AG10803 (cell line): ENCODE results near the gene TMEM132D.

ENCODE experiments used
- DNase-seq: peaks from one replicate; pipeline ENCODE4 v3.0.0; 2010; ENCODE audit warnings: low read depth
- H3K4me3 ChIP-seq: 2 replicates; pipeline ENCODE4 v1.5.1; 2011; ENCODE audit warnings: mild to moderate bottlenecking, low read length, control low read depth
- TF ChIP-seq, protein P1 (sequence below): conservative IDR thresholded peaks from 2 replicates; pipeline ENCODE4 v1.5.1; 2011; ENCODE audit warnings: mild to moderate bottlenecking, low read length, control low read depth, inconsistent platforms

Gene TMEM132D

GRCh38 chr12:129826273-129826672 is 77.6 kb downstream of the TMEM132D start:
- no peak for DNase-seq
- H3K4me3 ChIP-seq = no peak overlapping the region
- TF ChIP-seq, protein P1, sequence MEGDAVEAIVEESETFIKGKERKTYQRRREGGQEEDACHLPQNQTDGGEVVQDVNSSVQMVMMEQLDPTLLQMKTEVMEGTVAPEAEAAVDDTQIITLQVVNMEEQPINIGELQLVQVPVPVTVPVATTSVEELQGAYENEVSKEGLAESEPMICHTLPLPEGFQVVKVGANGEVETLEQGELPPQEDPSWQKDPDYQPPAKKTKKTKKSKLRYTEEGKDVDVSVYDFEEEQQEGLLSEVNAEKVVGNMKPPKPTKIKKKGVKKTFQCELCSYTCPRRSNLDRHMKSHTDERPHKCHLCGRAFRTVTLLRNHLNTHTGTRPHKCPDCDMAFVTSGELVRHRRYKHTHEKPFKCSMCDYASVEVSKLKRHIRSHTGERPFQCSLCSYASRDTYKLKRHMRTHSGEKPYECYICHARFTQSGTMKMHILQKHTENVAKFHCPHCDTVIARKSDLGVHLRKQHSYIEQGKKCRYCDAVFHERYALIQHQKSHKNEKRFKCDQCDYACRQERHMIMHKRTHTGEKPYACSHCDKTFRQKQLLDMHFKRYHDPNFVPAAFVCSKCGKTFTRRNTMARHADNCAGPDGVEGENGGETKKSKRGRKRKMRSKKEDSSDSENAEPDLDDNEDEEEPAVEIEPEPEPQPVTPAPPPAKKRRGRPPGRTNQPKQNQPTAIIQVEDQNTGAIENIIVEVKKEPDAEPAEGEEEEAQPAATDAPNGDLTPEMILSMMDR = no peak

DNA sequence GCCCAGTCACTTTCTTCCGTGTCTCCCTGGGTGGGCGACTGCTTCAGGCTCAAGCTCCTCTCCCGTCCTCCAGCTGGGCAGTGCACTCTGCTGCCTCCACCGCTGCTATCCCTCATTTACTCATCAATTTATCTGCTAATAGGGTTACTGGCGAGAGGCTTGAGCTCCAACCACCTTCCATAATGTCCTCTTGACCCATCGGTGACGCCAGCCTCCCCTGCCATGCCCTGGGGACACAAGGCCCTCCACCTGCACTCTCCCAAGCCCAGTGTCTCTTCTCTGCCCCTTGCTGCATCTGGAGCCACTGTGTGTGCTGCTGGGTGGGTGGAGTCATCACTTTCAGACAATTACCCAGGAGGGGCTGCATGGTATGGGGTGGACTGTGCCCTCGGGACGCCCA is 78.5 kb downstream of the TMEM132D start:
- DNase-seq = no peak
- TF ChIP-seq, protein P1 = no peak
- no peak overlapping the region for H3K4me3 ChIP-seq

DNA sequence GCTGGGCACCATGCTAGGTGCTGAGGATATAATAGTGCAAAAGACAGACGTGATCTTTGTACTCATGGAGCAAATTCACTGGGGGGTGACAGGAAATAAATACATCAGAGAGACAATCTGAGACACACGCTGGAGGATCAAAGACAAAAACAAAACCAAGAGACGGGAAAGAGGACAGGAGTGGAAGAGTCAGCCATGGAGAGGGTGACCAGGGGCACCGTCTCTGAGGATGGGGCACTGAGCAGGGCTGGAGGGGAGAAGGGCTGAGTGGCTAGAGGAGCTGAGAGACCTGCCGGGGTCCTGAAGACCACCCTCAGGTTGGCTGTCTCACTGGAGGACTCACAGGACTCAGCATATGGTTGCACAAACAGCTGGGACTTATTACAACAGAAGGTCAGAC is 81.9 kb downstream of the TMEM132D start:
- H3K4me3 ChIP-seq = no peak overlapping the region
- TF ChIP-seq, protein P1 = no peak
- no peak for DNase-seq

DNA sequence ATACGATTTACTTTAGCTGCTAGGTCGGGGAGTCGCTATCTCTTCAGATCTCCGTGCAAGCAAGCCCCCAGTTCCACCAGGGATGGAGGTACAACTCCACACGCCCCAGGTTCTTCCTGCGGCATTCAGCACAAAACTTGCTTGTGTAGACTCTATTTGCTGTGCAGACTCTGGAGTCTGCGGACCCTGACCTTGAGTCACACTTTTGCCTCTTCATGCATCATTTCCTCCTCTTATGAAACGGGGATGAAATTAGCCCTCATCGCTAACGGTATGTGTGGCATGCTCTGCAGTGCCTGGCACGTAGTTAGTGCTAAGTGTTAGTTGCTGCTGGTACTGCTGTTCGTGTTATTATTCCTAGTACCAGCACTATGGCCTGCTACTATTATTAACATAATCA is 84.4 kb downstream of the TMEM132D start:
- no peak overlapping the region for H3K4me3 ChIP-seq
- TF ChIP-seq, protein P1 = no peak
- DNase-seq = no peak

GRCh38 chr12:129815846-129816245 is 88.0 kb downstream of the TMEM132D start:
- no peak for DNase-seq
- TF ChIP-seq, protein P1 = no peak

DNA sequence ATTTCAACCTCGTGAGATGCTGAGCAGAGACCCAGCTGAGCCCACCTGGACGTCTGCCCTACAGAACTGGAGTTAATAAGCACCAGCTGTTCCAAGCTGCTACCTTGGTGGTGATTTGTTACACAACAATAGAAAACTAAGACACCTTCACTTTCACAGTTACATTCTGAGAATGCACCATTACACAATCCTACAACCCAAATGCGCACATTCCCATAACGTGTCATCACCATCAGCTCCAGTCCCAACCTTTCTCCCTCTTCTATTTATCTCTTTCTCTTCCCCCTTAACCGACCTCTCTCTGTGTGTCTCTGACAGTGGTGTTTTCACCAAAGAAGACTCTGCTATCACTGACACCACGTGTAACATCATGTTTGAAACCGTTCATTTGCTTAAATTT is 91.9 kb downstream of the TMEM132D start:
- TF ChIP-seq, protein P1 = no peak
- DNase-seq = no peak
- H3K4me3 ChIP-seq = no peak overlapping the region

More at GRCh38 chr12:129815846-129816245, 88.0 kb downstream of the TMEM132D start:
- H3K4me3 ChIP-seq = no peak overlapping the region

DNA sequence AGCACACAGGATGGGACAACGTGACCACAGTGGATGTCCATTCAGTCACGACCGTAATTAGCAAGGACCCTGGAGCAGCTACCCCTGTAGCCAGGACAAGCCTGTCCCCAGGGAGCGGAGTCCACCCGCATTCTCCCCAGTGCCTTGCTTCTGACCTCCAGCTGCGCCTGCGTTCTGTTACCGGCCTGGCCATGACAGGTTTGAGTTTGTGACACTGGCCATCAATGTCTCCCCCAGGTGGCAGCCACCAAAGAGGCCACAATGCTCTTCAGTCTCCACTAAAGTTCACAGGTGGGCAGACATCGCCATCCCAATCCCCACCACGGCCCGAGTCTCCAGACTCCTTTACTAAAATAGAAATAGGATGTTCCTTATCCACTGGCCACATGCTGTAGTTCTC is 96.7 kb downstream of the TMEM132D start:
- H3K4me3 ChIP-seq = no peak overlapping the region
- TF ChIP-seq, protein P1 = no peak
- no peak for DNase-seq
